SK-N-MC (cell line): ENCODE measurements around the gene NKAIN2.

ENCODE experiments used
- DNase-seq: peaks from one replicate; pipeline ENCODE4 v3.0.0-alpha.2; 2011; ENCODE audit warnings: low read depth, low spot score
- H3K27ac ChIP-seq: fragments of 200-600 bp; sonication (generic); 2 replicates; pipeline ENCODE4 v1.5.1; 2016; ENCODE audit warnings: mixed run types
- H3K36me3 ChIP-seq: fragments of 200-600 bp; sonication (generic); 2 replicates; pipeline ENCODE4 v1.6.1; 2017; ENCODE audit warnings: antibody characterized with exemption, low read length, mixed read lengths; ENCODE audit not compliant: insufficient read depth
- H3K4me3 ChIP-seq: fragments of 200-600 bp; sonication (generic); 2 replicates; pipeline ENCODE4 v1.5.1; 2016
- H3K9ac ChIP-seq: fragments of 200-600 bp; sonication (generic); 2 replicates; pipeline ENCODE4 v1.8.0; 2017; ENCODE audit warnings: mixed run types, mixed read lengths; ENCODE audit not compliant: insufficient read length
- H3K9me3 ChIP-seq: fragments of 200-600 bp; sonication (generic); 2 replicates; pipeline ENCODE4 v1.6.1; 2017; ENCODE audit warnings: low read depth, mild to moderate bottlenecking, antibody characterized with exemption, low read length, moderate library complexity, mixed read lengths
- EZH2 ChIP-seq: fragments of 200-600 bp; sonication (generic); IDR thresholded peaks from one replicate; pipeline ENCODE4 v1.6.1; 2017; ENCODE audit warnings: antibody characterized with exemption
- FOXP2 ChIP-seq: optimal IDR thresholded peaks from 2 replicates; pipeline ENCODE3; 2011; ENCODE audit warnings: mild to moderate bottlenecking, moderate library complexity; ENCODE audit not compliant: insufficient read depth; ENCODE audit errors: extremely low read length, control extremely low read depth
- POLR2AphosphoS5 ChIP-seq: IDR thresholded peaks from 2 replicates; pipeline ENCODE4 v1.6.1; 2012; ENCODE audit warnings: mild to moderate bottlenecking, low read depth, low read length, borderline replicate concordance

Gene NKAIN2

DNA sequence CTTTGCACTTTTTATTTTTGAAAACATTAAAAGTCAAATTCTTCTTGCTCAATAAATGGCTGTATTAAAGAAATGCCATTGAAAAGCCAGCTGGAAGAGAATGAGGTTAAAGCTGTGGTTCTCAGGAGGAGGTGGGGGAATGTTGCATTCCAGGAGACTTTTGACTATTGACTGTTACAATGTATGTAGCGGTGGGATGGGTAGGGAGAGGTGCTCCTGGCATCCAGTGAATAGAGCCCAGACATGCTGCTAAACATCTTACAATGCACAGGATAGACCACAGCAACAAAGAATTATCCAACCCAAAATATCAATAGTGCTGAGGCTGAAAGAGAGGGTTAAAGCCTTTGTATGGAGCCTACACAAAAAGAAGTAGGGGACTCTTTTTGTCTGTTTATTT lies 295.9 kb downstream of the NKAIN2 start:
- H3K27ac ChIP-seq, result no peak overlapping the region
- no peaks in the 10 kb centered on the region for H3K36me3 ChIP-seq
- DNase-seq, result no peak
- H3K4me3 ChIP-seq, result no peak overlapping the region
- no peaks in the 10 kb centered on the region for H3K9me3 ChIP-seq
- TF ChIP-seq POLR2AphosphoS5 (no peak), EZH2 (no peak), FOXP2 (no peak)
- no peak overlapping the region for H3K9ac ChIP-seq

DNA sequence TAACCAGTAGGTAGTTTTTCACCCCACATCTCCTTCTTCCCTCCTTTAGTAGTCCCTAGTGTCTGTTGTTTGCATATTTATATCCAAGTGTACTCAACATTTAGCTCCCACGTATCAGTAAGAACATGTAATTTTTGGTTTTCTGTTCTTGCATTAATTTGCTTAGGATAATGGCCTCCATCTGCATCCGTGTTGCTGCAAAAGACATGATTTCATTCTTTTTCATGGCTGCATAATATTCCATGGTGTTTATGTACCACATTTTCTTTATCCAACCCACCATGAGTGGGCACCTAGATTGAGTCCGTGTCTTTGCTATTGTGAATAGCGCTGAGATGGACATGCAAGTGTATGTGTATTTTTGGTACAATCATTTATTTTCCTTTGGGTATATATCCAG lies 306.8 kb downstream of the NKAIN2 start:
- no peaks in the 10 kb centered on the region for H3K36me3 ChIP-seq
- H3K9me3 ChIP-seq, result no peaks in the 10 kb centered on the region
- no peak overlapping the region for H3K27ac ChIP-seq
- no peak overlapping the region for H3K9ac ChIP-seq
- DNase-seq, result no peak
- no peak overlapping the region for H3K4me3 ChIP-seq
- TF ChIP-seq FOXP2 (no peak), EZH2 (no peak), POLR2AphosphoS5 (no peak)

DNA sequence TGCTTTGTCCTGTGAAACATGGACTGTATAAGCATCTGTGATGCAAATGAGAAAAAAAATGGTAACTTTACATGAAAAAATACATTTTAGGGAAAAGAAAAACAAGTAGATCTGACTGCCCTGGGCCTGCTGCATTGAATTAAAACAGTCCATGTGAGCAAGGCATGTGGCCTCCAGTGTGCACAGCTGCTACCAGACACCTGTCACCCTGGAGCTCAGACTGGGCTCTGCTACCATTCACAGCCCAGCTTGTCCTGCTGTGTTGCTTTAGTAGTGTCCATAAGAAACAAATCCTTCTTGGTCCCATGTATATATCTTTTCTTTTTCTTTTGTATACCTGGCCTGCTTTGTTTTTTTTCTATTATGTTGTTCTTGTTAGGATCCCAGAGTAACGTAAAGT lies 315.9 kb downstream of the NKAIN2 start:
- DNase-seq, result no peak
- Histone ChIP-seq H3K9me3 (no peaks in the 10 kb centered on the region), H3K27ac (no peak overlapping the region), H3K36me3 (no peaks in the 10 kb centered on the region), H3K9ac (no peak overlapping the region), H3K4me3 (no peak overlapping the region)
- no peak for TF ChIP-seq EZH2
- no peak for TF ChIP-seq FOXP2
- no peak for TF ChIP-seq POLR2AphosphoS5

DNA sequence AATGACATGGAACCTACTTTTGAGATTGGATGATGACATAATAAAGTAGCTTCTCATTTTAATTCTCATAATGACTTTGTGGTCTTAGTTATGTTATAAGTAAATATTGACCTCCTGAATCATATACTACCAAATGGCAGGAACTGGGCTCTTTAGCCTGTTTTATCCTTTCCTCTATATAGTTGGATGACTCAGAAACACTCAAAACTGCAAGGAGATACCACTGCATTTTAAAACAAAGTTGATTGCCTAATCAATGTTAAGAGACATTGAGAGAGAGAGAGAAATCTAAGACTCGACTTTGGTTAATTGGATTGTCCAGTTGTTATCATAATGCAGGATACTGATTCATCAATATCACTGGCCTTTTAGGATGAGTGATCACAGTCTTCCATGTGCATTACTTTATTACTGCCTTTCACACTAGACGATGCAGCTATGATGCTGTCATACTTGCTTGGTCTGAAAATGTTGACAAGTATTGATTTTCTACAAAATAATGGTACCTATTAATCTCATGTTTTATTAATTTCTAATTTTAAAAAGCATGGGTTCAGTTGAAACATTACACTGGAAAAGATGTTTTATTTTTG lies 320.0 kb downstream of the NKAIN2 start:
- Histone ChIP-seq H3K9ac (no peak overlapping the region), H3K4me3 (no peak overlapping the region), H3K36me3 (no peaks in the 10 kb centered on the region), H3K9me3 (no peaks in the 10 kb centered on the region), H3K27ac (no peak overlapping the region)
- no peak for DNase-seq
- TF ChIP-seq POLR2AphosphoS5 (no peak), FOXP2 (no peak), EZH2 (no peak)

DNA sequence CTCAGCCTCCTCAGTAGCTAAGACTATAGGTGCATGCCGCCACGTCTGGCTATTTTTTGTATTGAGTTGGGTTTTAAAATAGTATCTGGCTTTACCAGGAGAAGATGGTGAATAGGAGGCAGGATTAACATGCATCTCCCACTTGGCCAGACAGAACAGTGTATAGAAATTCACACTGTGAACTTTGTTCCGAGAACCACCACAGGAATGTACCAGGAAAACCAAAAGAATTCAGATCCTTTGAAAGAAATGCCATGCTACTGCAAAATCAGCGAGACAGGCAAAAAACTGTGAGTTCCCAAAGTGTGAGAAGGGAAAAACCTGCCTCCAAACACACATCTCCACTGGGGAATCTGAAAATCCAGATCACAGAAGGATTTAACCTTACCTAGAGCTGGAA lies 327.6 kb downstream of the NKAIN2 start:
- Histone ChIP-seq H3K4me3 (peak overlapping the region; percentile 55), H3K36me3 (0 out of 2 replicates have a peak, but pooled peaks cover 4% of the 10 kb centered on the region), H3K9me3 (no peaks in the 10 kb centered on the region), H3K9ac (no peak overlapping the region), H3K27ac (peak overlapping the region; percentile 94)
- no peak for TF ChIP-seq EZH2
- no peak for TF ChIP-seq POLR2AphosphoS5
- no peak for TF ChIP-seq FOXP2
- peak; percentile 87 for DNase-seq

DNA sequence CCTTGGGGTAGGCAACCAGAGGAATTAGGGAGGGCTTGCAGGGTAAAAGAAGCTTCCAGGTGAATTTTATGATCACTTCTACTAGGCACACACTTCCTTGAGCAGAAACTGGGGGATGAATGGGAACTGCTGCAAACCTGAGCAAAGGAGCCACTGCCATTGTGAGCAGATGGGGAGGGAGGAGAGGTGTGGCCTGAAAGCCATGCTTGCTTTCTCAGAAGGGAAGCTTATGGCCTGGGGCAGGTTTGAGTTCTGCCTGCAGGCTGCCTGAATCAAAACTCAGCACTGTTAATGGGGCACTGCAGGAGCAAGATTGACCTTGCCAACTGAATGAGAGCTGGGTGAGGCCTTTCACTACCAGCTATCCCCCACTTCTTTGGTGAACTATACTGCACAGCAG lies 328.1 kb downstream of the NKAIN2 start:
- DNase-seq, result no peak
- Histone ChIP-seq H3K27ac (peak overlapping the region; percentile 94), H3K36me3 (0 out of 2 replicates have a peak, but pooled peaks cover 4% of the 10 kb centered on the region), H3K4me3 (peak overlapping the region; percentile 55), H3K9ac (no peak overlapping the region), H3K9me3 (no peaks in the 10 kb centered on the region)
- TF ChIP-seq EZH2 (no peak), FOXP2 (no peak), POLR2AphosphoS5 (no peak)

DNA sequence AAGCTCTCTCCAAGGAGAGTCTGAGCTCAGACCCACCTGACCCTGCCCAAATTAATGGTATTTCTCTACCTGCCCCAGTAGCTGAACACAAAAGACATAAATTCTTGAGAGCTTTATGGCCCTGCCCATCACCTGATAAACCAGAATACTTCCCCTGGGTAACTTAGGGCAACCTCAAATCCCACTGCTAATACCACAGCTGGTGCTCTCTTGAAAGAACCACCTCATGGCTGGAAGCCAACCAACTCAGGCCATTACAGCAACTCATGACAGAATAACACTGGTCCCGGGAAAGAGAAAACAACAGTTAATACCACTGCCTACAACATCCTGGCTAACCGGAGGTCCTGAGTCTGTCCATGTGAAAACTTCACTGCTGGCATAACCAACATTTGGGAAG lies 328.6 kb downstream of the NKAIN2 start:
- H3K36me3 ChIP-seq, result 0 out of 2 replicates have a peak, but pooled peaks cover 4% of the 10 kb centered on the region
- H3K9me3 ChIP-seq, result no peaks in the 10 kb centered on the region
- peak overlapping the region; percentile 94 for H3K27ac ChIP-seq
- no peak overlapping the region for H3K9ac ChIP-seq
- TF ChIP-seq EZH2 (no peak), FOXP2 (no peak), POLR2AphosphoS5 (no peak)
- peak overlapping the region; percentile 55 for H3K4me3 ChIP-seq
- DNase-seq, result no peak

DNA sequence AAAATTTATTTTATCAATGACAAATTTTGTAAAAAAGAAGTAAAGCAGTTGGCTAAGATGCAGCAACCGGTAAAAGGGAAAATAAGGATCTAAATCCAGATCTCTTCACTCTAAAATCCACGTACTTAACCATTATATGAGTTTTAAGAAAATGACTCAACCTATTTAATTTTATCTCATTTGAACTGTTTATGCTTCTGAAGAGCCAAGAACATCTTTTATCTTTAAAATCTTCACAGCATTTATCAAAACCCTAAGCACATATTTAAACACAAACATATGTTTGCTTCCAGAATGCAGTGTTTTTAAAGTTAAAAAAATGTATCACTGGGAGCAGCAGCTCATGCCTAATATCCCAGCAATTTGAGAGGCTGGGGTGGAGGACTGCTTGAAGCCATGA lies 339.2 kb downstream of the NKAIN2 start:
- no peak for DNase-seq
- Histone ChIP-seq H3K4me3 (no peak overlapping the region; the same call in 1 of the 2 replicates), H3K9ac (no peak overlapping the region), H3K36me3 (no peaks in the 10 kb centered on the region), H3K9me3 (no peaks in the 10 kb centered on the region), H3K27ac (peak overlapping the region; percentile 53; the same call in 1 of the 2 replicates)
- TF ChIP-seq FOXP2, result no peak
- no peak for TF ChIP-seq EZH2
- no peak for TF ChIP-seq POLR2AphosphoS5

DNA sequence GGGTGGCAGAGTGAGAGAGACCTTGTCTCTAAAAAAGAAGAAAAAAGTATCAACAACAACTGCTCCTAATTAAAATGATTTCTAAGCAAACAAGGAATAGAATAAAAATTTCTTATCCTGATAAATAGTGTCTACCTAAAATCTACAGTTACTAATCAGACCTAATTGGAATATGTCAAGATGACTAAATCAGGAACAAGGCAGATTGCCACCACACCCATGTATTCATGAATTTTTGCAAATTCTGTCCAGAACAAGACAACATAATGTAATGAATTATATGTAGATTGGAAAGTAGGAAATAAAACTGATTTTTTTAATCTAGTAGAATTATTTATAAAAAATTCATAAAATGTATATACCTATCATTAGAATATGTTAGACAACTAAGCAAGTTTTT lies 339.8 kb downstream of the NKAIN2 start:
- Histone ChIP-seq H3K4me3 (no peak overlapping the region), H3K9ac (no peak overlapping the region), H3K27ac (no peak overlapping the region), H3K36me3 (no peaks in the 10 kb centered on the region), H3K9me3 (no peaks in the 10 kb centered on the region)
- TF ChIP-seq POLR2AphosphoS5, result no peak
- no peak for TF ChIP-seq EZH2
- TF ChIP-seq FOXP2, result no peak
- DNase-seq, result no peak
